Hepatocyte (in vitro differentiated cells): ENCODE data around the gene MDFI.

Experiments
- CTCF ChIP-seq: fragments of 200-600 bp; sonication (generic); IDR thresholded peaks from 2 replicates; pipeline ENCODE4 v1.5.1; 2016; ENCODE audit warnings: antibody characterized with exemption, mild to moderate bottlenecking; ENCODE audit not compliant: poor library complexity
- EZH2 ChIP-seq: fragments of 200-600 bp; sonication (generic); IDR thresholded peaks from 2 replicates; pipeline ENCODE4 v1.6.1; 2016; ENCODE audit warnings: antibody characterized with exemption, mild to moderate bottlenecking, borderline replicate concordance

GRCh38 chr6:41651962-41652657, 13.8 kb downstream of the MDFI start:
- TF ChIP-seq CTCF = no peak
- no peak for TF ChIP-seq EZH2
